Activated gamma-delta T cell treated with anti-CD3 and anti-CD28 coated beads, Interleukin-2, amount 50 U/mL, for 16 hours (primary cell): ENCODE results near the gene SPTA1.
"Not testable (repeated sequence)": the region's sequence is repeated elsewhere in the genome, so short reads cannot be mapped to it uniquely, and the experiment has no call there.

Experiments used
- DNase-seq: peaks from one replicate; pipeline ENCODE4 v3.0.0-alpha.2; 2020; ENCODE audit warnings: low read depth

SPTA1 gene

GRCh38 chr1:158686111-158687009 is at the start of gene SPTA1:
SPTA1 (minus strand) TSS chr1:158686715; CDS start chr1:158686517, 198 bp downstream.
- no peak for DNase-seq

GRCh38 chr1:158735848-158736247 is 49.3 kb upstream of the SPTA1 start:
- DNase-seq: no peak

GRCh38 chr1:158732524-158732923 is 46.0 kb upstream of the SPTA1 start:
- DNase-seq: no peak

GRCh38 chr1:158731707-158732106 is 45.2 kb upstream of the SPTA1 start:
- no peak for DNase-seq

GRCh38 chr1:158730453-158730852 is 43.9 kb upstream of the SPTA1 start:
- DNase-seq: no peak

- DNase-seq: no peak
Observed at GRCh38 chr1:158728510-158729225, 42.2 kb upstream of the SPTA1 start.

- DNase-seq: no peak
Observed at GRCh38 chr1:158724442-158724841, 37.9 kb upstream of the SPTA1 start.

- DNase-seq: no peak
Observed at GRCh38 chr1:158720620-158721019, 34.1 kb upstream of the SPTA1 start, which contains the start of gene OR6K3. OR6K3 (minus strand) TSS chr1:158720720; CDS start chr1:158718115, 2,605 bp downstream.

GRCh38 chr1:158719664-158720063 is 33.1 kb upstream of the SPTA1 start:
- no peak for DNase-seq

GRCh38 chr1:158717344-158717743 is 30.8 kb upstream of the SPTA1 start:
- no peak for DNase-seq

GRCh38 chr1:158716335-158716734 is 29.8 kb upstream of the SPTA1 start:
- no peak for DNase-seq

GRCh38 chr1:158714754-158715153 is 28.2 kb upstream of the SPTA1 start:
- no peak for DNase-seq

- no peak for DNase-seq
Observed at GRCh38 chr1:158711098-158711497, 24.6 kb upstream of the SPTA1 start.

- no peak for DNase-seq
Observed at GRCh38 chr1:158706096-158706495, 19.6 kb upstream of the SPTA1 start.

GRCh38 chr1:158700552-158700951 is 14.0 kb upstream of the SPTA1 start, which contains the start of gene OR6K2:
OR6K2 (minus strand) TSS chr1:158700652; CDS start chr1:158700652, 0 bp downstream.
- DNase-seq: no peak

- no peak for DNase-seq
Observed at GRCh38 chr1:158694596-158694995, 8.1 kb upstream of the SPTA1 start.

- DNase-seq: no peak
Observed at GRCh38 chr1:158692356-158692755, 5.8 kb upstream of the SPTA1 start.

GRCh38 chr1:158691907-158692306 is 5.4 kb upstream of the SPTA1 start:
- DNase-seq: no peak

- not testable (repeated sequence) for DNase-seq
Observed at GRCh38 chr1:158691149-158691548, 4.6 kb upstream of the SPTA1 start.

- no peak for DNase-seq
Observed at GRCh38 chr1:158689875-158690274, 3.4 kb upstream of the SPTA1 start.

- no peak for DNase-seq
Observed at GRCh38 chr1:158689110-158689509, 2.6 kb upstream of the SPTA1 start.

GRCh38 chr1:158688343-158688742 is 1.8 kb upstream of the SPTA1 start:
- not testable (repeated sequence) for DNase-seq

GRCh38 chr1:158687037-158687436 is 522 bp upstream of the SPTA1 start:
- DNase-seq: no peak
